Activated CD4-positive, CD25-positive, alpha-beta regulatory T cell treated with anti-CD3 and anti-CD28 coated beads, Interleukin-2, amount 50 U/mL, for 24 hours (primary cell): ENCODE results near the gene TBL2.
"Not testable (repeated sequence)": the region's sequence is repeated elsewhere in the genome, so short reads cannot be mapped to it uniquely, and the experiment has no call there.

ENCODE experiments used
- ATAC-seq, 2 donors: fragments of 150-1000 bp; cut with Tn5 transposase; one replicate each; pipeline ENCODE4 v1.10.0; 2021; ENCODE audit warnings: mild to moderate bottlenecking in 1 of 2, moderate library complexity in 1 of 2

The TBL2 gene, protein sequence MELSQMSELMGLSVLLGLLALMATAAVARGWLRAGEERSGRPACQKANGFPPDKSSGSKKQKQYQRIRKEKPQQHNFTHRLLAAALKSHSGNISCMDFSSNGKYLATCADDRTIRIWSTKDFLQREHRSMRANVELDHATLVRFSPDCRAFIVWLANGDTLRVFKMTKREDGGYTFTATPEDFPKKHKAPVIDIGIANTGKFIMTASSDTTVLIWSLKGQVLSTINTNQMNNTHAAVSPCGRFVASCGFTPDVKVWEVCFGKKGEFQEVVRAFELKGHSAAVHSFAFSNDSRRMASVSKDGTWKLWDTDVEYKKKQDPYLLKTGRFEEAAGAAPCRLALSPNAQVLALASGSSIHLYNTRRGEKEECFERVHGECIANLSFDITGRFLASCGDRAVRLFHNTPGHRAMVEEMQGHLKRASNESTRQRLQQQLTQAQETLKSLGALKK

DNA sequence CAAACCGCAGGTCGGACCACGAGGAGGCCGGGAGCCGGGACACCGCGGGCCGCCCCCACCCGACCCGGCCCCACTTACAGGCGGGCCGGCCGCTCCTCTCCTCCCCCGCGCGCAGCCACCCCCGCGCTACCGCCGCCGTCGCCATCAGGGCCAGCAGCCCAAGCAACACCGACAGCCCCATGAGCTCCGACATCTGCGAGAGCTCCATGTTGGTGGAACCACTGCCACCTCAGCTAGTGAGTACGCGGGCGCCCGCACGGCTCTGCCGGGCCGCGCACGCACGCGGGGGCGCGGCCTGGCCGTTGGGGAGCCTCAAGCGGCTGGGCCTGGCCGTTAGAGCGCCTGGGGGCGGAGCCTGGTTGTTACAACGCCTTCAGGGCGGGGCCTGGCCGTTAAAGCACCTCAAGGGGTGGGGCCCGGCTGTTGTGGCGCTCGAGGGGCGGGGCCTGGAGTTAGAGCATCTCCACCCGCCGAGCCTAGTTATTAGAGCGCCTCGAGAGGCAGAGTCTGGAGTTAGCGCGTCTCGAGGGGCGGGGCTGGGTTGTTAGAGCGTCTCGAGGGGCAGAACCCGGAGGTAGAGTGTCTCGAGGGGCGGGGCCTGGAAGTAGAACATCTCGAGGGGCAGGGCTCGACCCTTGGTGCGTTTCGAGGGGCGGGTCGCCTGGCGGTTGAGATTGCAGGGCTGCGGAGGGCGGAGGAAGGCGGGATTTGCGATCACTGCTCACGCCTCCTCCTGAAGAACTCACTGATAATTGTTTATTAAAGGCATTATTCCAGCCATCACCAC, at the start of gene TBL2:
Gene TBL2 (minus strand): TSS at position 238 of the 787 bp plus-strand sequence. CDS start 30 bp downstream, at position 208.
- peak; percentile 90 to 91 for ATAC-seq

DNA sequence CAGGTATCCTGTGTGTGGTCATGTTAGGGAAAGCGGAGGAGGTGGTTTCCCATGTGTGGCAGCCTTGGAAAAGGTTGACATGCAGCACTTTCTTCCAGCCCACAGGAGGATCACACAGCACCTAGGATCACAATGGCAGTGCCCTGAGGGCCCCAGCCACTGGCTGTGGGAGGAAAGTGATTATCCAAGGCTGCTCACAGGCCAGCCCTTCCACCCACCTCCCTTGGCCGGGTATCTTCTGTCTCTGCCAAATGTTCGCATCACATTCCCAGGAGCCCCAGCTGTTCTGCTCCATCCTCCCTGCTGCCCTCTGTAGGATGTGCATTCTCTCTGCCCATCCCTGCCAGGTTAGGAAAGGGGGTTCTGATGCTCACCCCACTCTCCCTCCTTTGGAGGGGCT, 48.4 kb upstream of the TBL2 start:
- no peak for ATAC-seq

DNA sequence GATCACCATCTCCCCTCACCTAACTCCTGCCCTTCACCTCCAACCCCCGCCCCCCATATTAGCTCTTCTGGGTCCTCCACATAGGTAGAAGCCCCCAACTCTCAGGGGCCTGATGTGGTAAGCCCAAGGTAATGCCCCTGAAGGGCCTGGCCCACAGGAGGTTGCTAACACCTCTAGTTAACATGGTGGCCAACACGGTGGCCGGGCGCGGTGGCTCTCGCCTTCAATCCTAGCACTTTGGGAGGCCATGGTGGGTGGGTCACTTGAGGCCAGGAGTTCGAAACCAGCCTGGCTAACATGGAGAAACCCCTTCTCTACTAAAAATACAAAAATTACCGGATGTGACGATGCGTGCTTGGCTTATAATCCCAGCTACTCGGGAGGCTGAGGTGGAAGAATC, 46.9 kb upstream of the TBL2 start:
- ATAC-seq, result no peak

DNA sequence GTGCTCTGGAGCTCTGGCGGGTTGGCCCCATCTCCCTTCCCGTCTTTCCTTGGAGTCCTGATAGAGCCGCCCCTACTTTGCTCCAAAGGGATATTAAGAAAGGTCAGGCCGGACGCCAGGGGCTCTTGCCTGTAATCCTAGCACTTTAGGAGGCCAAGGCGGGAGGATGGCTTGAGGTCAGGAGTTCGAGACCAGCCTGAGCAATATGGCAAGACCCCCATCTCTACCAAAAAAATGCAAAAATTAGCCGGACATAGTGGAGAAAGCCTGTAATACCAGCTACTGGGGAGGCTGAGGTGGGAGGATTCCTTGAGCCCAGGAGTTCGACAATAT, 46.3 kb upstream of the TBL2 start:
- ATAC-seq, result no peak

DNA sequence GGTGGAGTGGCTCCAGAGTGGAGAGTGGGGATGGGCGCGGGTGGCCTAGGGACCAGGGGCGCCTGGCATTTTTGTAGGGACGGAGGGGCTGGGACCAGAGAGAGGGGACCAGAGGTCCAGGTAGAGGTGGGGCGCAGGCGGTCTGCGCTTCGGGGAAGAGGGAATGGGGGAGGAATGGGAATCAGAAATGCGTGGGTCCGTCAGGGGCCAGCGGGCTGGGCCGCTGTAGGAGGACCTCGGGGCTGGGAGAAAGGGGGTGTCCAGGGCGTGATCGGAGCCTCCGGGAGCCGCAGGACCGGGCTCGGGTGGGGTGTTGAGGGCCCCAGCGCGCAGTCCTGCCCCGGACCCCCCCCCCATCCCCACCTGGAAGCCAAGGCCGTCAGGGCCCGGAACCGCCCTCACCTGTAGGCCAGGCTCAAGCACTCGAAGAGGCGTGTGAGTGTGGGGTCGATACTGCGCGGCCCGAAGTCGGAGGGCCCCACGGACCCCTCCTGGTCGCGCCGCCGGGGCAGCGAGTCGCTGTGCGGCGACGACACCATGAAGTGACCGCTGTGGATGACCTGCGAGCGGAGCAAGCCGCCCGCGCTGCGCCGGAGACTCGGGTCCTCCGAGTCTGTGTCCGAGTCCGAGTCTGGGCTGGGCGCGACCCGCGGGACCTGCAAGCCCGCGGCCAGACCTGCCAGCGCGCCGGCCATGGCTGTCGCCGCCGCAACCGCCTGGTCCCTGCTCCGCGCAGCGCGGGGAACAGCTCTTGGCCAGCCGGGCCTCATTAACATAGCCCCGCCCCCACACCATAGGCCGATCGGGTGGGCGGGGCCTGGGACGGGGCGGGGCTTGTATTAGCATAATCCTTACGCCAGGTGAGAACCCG, 45.7 kb upstream of the TBL2 start, which contains the start of gene MLXIPL:
Gene MLXIPL (minus strand): TSS at position 725 of the 871 bp plus-strand sequence. CDS start 30 bp downstream, at position 695.
- ATAC-seq, result peak; percentile 46 to 62

DNA sequence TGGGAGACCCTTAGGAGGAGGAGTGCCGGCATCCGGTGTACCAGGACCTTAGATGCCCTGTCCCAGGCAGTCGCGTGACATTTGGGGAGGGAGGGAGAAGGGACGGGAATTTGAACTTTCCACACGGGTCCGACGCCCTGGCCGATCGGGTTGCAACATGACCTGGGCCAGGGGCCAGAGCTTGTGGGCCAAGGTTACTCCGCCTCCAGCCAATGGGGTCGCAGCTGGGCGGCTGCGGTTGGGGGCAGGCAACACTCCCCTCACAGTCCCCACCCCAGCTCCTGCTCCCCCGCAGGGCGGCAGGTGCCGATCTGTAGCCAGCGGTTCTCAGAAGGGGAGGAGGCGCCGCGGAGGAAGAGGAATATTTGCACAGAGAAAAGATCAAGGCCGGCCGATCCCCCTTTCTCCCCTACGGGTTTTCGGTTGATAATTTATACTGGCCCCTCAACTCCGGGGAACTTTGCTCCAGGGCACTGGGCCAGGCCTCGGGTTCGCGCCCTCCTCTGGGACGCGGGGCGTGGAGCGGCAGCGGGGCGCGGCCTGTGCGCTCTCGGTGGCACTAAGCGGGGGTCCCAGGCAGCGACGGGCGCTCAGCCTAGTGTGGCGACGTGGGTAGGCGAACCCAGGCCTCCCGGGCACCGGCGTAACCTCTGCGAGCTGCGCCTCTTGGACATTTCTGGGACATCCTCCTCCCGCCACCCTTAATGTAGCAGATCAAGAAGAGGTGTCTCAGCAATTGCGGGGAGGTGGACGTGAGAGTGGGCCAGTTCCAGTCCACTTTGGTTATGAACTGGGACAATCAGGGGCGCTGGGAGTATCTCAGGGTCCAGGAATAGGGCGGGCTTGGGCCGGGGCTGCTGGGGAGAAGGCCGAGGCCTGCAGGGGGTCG, 44.8 kb upstream of the TBL2 start:
- no peak for ATAC-seq

DNA sequence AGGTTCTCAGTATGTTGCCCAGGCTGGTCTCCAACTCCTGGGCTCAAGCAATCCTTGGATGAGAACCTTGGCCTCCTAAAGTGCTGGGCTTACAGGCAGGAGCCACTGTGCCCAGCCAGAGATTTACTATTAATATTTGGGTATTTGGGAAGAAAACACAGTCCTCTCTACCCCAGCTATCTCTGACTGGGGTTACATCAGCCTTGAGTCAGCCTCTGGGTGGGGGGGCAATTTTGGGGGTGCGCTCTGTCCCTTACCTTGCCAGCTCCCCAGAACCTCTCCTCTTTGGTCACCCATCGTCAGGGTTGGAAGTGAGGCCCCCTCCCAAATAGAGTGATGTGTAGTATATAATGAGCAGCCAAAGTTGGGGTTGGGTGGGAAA, 44.1 kb upstream of the TBL2 start:
- ATAC-seq, result no peak

DNA sequence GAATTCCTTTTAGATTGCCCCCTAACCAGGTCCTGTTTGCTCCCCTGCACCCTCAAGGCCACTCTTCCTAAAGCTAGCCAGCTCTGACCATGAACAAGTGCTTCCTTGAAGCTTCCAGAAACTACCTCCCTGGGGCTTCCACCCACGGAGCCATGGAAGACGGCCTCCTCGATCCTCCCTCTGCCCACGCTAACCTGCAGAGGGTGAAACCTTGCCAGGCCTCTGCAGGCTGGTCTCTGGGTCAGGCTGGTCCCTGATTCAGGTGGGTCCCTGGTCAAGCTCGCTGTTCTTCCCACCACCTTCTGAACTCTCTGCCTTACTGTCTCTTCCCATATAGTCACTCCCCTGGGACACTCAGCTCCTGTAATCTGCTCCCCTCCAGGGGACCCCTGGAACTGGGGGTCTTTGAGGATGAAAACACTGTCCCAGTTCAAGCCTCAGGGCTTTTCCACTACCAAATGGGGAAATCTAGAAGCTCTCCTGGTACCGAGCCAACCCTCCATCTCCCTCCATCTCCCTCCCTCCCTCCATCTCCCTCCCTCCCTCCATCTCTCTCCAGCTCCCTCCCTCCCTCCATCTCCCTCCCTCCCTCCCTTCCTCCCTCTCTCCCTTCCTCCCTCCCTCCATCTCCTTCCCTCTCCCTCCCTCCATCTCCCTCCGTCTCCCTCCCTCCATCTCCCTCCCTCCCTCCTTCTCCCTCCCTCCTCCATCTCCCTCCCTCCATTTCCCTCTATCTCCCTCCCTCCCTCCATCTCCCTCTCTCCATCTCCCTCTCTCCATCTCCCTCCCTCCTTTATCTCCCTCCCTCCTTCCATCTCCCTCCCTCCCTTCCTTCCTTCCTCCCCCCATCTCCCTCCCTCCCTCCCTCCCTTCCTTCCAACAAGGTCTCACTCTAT, 43.0 kb upstream of the TBL2 start:
- ATAC-seq, result no peak

DNA sequence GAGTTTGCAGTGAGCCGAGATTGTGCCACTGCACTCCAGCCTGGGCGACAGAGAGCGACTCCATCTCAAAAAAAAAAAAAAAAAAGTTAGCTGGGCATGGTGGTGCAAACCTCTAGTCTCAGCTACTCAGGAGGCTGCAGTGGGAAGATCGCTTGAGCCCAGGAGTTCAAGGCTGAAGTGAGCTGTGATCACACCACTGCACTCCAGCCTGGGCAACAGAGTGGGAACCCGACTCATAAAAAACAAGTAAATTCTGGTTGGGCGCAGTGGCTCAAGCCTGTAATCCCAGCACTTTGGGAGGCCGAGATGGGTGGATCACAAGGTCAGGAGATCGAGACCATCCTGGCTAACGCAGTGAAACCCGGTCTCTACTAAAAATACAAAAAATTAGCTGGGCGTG, 41.0 kb upstream of the TBL2 start:
- not testable (repeated sequence) for ATAC-seq

DNA sequence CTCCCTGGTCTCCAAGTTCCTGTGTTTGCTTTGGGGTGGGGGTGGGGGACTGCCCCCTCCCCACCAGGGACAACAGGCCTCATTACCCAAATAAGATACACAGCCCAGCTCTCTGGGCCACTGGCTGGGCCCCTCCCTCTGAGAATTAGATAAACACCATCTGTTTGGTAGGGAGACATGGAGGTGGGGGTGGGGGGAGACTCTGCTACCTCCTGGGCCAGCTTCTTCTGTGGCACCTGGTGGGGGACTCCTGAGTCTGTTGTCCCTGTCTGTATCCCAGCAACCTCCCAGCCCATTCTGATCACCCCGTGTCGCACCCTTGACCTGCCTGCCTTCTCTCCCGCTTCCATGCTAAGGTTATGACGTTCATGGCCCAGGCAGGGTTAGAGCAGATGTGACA, 40.2 kb upstream of the TBL2 start:
- ATAC-seq, result no peak

DNA sequence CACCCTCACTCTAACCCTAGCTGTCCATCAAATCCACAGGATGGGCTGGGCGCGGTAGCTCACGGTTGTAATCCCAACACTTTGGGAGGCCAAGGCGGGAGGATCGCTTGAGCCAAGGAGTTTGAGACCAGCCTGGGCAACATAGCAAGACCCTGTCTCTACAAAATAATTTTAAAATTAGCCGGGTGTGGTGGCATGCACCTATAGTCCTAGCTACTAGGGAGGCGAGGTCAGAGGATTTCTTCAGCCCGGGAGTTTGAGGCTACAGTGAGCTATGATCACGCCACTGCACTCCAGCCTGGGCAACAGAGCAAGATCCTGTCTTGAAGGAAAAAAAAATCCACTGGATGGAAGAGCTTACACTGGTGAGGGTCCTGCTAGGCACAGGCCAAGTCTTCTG, 39.1 kb upstream of the TBL2 start:
- not testable (repeated sequence) for ATAC-seq

DNA sequence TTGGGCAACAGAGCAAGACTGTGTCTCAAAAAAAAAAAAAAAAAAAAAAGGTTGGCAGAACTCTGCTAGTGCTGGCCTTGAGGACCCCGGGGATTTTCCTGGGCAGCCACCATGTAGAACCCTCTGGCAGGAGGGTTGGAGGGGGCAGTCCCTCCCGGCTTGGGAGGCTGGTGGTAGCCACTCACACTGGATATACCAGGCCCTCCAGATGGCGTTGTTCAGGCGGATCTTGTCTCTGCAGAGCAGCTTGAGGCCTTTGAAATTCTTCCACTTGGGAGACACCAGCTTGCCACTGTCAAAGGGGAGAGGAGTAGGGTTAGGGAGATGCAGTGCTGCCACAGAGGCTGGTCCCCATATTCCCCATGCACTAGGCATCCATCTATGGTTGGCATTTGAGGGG, 37.5 kb upstream of the TBL2 start:
- ATAC-seq, result no peak

DNA sequence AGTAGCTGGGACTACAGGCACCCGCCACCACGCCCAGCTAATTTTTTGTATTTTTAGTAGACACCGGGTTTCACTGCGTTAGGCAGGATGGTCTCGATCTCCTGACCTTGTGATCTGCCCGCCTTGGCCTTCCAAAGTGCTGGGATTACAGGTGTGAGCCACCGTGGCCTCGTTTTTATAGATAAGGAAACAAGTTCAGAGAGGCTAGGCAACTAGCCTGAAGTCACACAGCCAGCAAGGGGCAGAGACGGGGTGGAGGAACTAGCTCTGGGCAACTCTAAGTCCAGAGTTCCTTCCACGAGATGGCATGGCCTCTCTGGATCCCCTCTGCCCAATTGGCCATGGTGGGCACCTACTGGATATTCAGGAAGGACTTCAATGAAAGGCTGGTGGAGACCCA, 36.6 kb upstream of the TBL2 start:
- not testable (repeated sequence) for ATAC-seq

DNA sequence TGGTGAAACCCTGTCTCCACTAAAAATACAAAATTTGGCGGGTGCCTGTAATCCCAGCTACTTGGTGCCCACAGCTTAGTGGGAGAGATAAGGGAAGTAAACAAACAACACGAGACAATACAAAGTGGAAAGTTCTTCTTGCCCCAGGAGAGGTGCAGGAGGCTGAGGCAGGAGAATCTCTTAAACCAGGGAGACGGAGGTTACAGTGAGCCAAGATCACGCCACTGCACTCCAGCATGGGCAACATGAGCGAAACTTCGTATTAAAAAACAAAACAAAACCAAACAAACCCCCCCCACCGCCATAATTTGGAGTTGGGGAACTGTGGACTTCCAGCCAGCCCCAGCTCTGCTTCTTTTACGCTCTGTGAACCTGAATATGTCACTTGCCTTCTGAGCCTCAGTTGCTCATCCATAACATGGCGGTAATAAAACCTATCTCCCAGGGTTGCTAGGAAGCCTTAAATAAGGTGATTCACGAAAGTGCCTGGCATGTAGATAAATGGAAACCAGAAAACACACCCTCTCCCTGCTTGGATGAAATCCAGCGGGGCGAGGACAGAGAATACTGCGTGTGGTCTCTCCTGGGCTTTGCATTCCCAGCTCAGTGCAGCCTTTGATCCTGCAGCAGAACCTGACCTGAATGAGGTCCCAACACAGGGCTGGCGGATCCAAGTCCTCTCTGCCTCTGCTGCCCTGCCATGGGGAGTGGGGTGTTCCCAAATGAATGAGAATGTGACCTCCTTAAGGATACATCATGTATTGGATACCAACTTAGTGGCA, 35.8 kb upstream of the TBL2 start:
- ATAC-seq, result no peak

DNA sequence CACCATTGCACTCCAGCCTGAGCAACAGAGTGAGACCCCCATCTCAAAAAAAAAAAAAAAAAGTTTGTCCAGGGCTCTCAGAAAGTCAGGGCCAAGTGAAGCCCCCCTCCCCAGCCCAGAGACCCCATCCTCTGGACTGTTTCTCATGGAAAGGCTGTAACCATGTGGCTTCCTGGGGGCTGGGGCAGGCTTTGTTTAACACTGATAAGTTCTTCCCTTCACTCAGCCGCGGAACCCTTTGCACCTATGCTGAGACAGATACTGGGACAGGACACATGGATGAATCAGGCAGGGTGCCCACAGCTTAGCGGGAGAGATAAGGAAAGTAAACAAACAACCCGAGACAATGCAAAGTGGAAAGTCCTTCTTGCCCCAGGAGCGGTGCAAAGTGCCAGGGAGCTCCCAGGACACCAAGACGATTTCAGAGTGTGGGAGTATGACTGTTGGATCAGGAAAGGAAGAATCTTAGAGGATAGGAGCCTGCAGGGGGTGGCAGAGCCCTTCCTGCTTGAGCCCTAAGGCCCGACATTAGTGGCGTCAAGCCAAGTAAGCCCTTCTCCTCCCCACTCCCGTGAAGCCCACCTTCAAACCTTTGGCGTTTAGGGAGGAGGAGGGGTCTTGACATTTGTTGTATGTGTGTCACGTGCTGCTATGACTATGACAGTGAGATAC, 34.4 kb upstream of the TBL2 start:
- no peak for ATAC-seq

DNA sequence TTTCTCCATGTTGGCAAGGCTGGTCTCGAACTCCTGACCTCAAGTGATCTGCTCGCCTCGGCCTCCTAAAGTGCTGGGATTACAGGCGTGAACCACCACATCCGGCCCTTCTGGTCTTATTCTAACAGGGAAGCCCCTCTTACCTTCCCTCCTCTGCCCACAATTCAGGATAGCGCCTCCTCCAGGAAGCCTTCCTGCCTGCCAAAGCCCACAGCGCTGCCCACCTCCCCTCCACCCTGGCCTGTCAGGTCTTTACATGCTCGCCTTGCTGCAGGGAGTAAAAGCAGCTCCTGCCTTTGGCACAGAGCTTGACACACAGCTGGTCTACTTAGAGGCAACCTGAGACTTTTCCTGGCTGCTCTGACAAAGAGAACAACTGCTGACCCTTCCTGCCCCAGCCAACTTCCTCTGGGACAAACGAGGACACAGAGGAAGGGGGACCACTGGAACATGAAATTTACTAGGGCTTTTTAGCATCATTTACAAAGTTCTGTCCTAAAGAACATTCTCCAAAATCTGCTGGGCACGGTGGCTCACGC, 32.7 kb upstream of the TBL2 start:
- ATAC-seq, result no peak

DNA sequence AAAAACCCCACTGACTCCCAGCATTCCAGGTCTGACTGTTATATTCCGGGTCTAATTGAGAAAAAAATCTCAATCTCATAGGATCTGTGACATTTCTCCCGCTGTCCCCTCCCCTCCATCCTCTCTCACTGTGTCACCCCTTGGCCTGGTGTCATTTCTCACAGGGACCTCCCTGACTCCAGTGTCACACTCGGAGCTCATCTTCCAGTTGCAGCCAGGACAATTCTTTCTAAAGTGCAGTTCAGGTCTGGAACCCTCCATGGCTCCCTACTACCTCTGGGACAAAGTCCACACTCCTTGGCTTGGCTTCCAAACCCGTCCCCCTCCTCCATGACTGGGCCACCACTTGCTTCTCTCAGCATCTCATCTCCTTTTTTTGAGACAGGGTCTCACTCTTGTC, 31.7 kb upstream of the TBL2 start:
- ATAC-seq, result no peak

DNA sequence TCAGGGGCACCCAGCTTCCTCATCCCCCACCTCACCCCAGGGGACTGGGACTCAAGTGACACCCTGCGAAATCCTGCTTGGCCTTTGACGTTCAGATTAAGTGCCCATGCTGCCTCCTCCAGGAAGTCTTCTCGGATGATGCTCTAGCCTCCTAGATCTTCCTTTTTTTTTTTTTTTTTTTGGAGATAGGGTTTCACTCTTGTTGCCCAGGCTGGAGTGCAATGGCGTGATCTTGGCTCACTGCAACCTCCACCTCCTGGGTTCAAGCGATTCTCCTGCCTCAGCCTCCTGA, 29.3 kb upstream of the TBL2 start:
- not testable (repeated sequence) for ATAC-seq
